ENCODE results near the gene DTX1.

- TF ChIP-seq CTCF (IDR thresholded peaks at IDR 0.05) (no peak), POLR2A (IDR thresholded peaks at IDR 0.05) (no peak)
Observed at GRCh38 chr12:113057565-113058485, 1.3 kb downstream of the DTX1 start.

Measured in tibial nerve (tissue), 3 donors.